ENCODE data around the gene CRYGS.
"Not testable (repeated sequence)": the region's sequence is repeated elsewhere in the genome, so short reads cannot be mapped to it uniquely, and the experiment has no call there.

The CRYGS gene

DNA sequence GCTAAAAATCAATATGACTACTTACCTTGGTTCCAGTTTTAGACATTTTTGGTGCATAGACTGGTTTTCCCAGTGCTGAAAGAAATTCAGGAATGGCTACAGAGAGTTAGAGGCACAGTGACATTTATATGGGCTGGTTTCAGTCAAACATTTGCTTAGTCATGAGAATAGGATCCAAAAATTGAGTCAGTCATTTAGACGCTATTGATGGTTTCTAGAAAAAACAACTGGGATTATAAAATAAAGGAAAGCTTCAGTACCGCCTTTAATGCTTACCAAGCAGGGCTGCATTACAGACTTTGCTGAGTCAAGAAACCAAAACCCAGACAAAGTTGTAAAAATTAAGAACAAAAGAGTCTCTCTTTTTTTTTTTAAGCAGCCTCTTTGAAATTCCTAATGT is at the start of gene CRYGS:
TSS of gene CRYGS (minus strand) at position 100 of the 400 bp plus-strand sequence. CDS start at position 46, 54 bp downstream.
- DNase-seq: no peak

DNA sequence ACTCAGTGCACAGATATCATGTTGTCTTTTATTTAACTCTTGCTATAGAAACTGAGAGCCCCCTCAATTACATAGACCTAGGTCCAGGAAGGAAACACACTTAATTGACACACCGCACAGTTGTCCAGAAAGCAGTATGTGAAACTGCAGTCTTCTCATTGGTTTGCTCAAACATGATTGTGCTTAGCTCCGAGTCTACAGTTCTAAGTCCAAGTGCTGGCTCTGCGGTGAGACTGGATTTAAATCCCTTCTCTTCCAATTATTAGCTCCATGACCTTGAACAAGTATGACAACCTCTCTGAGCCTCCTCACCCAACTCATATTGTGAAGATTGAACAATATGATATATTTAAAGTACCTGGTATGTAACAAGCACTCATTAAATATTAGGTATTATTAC is 49.7 kb upstream of the CRYGS start:
- DNase-seq: no peak

GRCh38 chr3:186592682-186593081 is 48.5 kb upstream of the CRYGS start:
- no peak for DNase-seq

DNA sequence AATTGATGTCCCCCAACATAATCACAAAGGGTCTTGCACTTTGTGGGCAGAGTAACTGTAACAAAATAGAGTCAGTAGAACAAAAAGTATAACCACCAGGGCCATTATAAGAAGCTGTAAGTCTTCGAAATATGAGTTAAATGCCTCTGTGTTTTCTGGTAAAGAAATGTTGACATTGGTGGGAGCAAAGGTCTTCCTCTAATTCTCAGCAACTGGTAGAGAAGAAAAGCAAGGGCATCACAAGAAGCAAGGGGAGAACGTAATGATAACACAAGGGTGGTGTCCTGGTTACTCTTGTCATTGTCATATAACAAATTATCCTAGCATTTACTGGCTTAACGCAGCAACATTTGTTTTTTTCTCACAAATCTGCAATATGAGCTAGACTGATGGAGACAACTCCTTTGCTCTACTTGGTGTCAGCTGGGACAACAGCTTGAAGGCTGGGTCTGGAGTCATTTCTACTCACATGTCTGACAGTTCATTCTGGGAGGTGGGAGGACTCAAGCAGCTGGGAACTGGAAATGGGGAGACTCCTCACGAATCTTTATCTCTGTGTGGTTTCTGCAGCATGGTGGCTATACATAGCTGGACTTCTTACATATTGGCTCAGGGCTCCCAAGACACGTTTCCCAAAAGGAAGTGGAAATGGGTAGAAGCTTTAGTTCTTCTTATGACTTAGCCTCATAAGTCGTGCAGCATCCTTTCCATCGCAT is 46.6 kb upstream of the CRYGS start:
- no peak for DNase-seq

DNA sequence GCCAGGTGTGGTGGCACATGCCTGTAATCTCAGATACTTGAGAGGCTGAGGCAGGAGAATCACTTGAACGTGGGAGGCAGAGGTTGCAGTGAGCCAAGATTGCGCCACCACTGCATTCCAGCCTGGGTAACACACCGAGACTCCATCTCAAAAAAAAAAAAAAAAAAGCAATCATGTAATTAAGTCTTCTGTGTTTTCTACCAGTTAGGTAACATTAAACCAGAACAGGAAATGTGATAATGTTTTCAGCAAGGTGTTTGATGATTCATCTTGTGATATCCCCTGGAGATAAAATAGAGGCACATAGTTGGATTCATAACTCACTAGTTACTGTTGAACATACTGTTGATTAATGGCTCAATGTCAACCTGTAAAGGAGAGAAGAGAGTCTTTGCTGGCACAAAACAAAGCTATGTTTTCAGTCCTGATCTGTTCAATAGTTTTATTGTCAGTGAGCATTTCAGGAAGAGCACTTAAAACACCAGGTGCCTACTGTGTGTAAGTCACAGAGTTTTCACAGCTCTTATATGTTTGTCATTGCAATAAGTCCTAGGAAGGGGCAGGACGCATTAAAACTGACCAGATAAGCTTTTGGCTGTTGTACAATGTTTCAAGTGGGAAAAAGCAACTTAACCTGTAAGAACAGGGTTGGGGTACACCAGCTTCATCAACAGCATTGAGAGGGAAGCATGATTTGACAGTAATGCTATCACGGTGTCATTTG is 45.8 kb upstream of the CRYGS start:
- no peak for DNase-seq

- DNase-seq: no peak
These were observed 44.9 kb upstream of the CRYGS start for GRCh38 chr3:186589121-186589520.

DNA sequence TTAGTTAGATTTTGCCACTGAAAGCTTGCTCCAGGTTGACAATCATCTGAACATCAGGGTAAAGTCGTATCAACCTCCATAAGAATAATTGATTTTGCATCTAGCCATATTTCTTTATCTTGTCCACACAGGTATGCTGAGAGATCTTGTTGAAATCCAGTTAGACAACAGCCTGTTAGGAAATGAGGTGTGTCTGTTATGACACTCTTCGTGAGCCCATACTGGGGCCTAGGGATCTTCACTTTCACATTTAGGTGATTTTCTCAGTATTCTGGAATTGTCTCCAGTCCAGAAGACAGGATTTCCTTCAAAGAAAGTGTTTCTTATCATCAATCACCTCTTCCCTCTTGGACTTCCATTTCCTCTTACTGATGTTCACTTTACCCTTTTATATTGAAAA is 44.5 kb upstream of the CRYGS start:
- DNase-seq: no peak

- no peak for DNase-seq
These were observed 43.0 kb upstream of the CRYGS start for GRCh38 chr3:186587183-186587582.

DNA sequence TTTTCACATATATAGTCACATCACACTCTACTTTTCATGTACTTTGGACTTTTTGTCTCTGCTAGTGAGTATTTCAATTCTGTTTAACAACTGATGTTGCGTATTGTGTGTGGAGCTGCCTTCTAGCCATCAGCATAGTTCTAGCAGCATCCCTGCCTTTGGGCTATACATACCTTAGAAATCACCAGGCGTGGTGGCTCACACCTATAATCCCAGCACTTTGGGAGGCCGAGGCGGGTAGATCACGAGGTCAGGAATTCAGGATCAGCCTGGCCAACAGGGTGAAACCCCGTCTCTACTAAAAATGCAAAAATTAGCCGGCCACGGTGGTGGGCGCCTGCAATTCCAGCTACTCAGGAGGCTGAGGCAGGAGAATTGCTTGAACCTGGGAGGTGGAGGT is 42.1 kb upstream of the CRYGS start:
- DNase-seq: not testable (repeated sequence)

DNA sequence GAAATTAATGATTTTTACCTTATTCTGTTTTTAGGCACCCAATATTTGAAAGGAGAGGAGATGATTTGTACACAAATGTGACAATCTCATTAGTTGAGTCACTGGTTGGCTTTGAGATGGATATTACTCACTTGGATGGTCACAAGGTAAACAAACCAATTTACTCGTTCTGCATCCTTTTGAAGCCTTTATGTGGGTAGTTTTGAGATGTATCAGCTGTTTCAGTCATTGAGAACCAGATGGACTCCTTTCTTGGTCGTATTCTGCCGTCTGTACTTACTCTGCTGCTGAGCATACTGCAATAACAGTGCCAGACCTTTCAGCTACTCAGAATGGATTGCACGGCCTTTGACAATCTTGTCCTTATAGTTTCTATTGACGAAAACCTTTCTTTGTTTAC is 39.7 kb upstream of the CRYGS start:
- DNase-seq: no peak

- no peak for DNase-seq
These were observed 38.4 kb upstream of the CRYGS start for GRCh38 chr3:186582541-186582940.

- no peak for DNase-seq
These were observed 36.6 kb upstream of the CRYGS start for GRCh38 chr3:186580785-186581184.

- DNase-seq: no peak
These were observed 33.3 kb upstream of the CRYGS start for GRCh38 chr3:186577521-186577920.

DNA sequence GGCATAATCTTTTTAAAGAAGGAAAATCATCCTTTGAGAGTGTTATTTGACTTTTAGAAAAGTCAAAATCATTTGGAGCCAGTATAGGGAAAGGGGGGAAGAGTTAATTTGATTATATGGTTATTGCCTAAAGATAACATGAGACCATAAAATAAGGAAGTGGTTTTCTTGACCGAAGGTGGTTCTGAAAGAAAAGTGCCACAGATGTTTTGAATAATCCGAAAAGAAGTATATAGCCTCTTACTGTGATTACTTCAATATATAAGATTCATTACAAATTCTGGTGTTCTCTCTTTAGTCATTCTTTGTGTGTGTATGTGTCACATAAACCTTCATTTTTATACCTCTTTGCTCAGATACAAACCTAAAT is 27.4 kb upstream of the CRYGS start:
- DNase-seq: no peak

- DNase-seq: no peak
These were observed 26.9 kb upstream of the CRYGS start for GRCh38 chr3:186570941-186571643.

DNA sequence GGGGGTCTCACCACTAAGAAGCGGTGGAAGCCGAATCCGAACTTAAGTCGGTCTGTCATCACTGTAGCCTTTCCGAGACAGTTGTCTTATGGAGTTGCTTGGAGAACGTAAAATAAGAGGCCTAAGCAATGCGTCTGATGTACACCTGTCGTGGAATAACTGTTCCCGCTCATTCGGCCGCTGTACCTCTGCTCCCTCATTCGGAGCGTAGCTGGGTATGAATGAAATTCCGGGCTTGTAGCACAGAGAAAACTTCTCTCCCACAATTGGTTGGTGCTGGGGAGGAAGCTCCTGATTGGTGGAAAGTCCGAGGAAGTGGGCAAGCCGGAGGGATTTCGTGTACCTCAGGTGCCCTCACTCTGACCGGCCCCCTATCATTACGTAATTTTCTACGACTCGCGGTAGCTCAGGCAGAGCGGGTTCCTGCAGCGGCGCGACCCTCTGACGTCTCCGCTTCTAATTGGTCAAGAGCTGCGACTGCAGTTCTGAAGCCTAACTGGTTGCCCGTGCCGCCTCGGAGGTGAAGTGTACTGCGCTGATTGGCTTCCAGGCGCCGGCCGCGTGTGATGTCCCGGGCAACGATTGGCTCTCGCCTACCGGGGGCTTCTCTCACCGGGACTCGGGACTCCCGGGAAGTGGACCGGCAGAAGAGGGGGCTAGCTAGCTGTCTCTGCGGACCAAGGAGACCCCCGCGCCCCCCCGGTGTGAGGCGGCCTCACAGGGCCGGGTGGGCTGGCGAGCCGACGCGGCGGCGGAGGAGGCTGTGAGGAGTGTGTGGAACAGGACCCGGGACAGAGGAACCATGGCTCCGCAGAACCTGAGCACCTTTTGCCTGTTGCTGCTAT is 26.1 kb upstream of the CRYGS start, which contains the start of gene DNAJB11:
TSS of gene DNAJB11 (plus strand) at position 625 of the 845 bp plus-strand sequence. CDS start at position 803, 178 bp downstream.
- peak; percentile 99 for DNase-seq

- no peak for DNase-seq
These were observed 25.6 kb upstream of the CRYGS start for GRCh38 chr3:186569779-186570095.

- DNase-seq: not testable (repeated sequence)
These were observed 25.2 kb upstream of the CRYGS start for GRCh38 chr3:186569361-186569760.

DNA sequence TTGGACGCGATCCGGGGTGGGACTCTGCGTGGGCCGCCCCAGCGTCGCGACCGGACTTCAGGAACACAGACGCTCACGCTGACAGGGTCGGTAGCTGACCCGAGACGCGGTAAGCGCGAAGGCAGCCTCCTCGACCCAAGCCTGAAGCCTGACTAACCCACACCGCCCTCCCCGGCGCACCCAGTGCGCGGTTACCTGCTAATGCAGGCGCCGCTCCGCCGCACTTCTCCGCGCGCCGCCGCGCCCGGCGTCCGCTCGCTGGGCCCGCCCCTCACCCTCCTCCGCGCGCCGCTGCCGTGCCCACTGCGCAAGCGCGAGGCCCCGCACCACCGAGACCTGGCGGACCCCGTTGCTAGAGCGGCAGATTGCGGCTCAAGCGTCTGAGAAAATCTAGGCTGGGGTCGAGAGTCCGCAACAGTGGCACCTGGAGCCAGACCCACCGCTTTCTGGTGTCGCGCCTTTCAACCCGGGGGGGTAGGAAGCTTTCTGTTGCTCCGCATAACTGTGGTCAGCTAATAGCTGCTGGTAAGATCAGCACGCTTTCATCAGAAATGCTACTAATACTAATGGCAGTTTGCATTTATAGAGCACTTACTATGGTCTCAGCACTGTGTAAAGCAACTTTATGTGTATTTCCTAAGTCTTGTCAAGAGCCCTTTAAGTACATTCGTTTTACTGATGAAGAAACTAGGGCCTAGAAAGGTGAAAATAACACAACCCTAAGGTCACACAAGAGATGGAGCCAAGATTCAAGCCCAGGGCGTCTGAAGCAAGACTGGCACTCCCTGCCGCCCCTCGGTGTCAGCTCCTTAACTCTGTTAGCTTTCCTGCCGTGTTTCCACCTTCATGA is 23.1 kb upstream of the CRYGS start, which contains the start of gene TBCCD1:
TSS of gene TBCCD1 (minus strand) at position 268 of the 850 bp plus-strand sequence. CDS start 3,010 bp downstream, outside the sequence.
- DNase-seq: peak; percentile 85

DNA sequence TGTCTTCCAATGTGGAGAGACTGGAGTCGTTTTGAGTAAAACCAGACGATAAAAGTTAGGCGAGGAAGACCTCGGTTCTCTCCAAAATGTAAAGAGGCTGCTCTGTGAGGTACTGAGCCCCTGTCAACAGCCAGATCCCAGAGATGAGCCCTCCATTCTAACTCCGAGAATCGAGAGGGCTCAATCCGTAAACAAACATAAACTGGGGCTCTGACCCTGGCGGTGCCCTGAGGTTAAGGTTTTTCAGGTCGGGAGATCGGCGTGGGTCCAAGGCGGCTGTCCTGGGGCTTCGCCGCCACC is 22.5 kb upstream of the CRYGS start:
- peak; percentile 45 for DNase-seq

DNA sequence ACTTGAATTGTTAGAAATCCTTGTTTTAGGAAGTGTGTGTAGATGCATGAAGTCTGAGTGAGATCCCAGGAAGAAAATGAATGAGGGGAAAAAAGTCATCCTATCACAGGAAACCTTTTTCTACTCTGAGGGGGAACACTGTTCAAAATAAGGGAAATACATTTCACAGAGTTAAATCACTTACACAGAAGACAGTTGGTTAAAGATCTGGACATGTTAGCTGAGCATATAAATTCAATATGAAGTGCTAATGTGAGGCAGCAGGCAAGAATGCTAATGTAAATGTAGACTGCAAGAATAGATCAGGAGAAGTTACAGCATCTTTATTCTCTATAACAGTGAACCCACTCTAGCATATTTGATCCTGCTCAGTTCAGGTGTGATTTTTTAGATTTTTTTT is 20.4 kb upstream of the CRYGS start:
- no peak for DNase-seq

DNA sequence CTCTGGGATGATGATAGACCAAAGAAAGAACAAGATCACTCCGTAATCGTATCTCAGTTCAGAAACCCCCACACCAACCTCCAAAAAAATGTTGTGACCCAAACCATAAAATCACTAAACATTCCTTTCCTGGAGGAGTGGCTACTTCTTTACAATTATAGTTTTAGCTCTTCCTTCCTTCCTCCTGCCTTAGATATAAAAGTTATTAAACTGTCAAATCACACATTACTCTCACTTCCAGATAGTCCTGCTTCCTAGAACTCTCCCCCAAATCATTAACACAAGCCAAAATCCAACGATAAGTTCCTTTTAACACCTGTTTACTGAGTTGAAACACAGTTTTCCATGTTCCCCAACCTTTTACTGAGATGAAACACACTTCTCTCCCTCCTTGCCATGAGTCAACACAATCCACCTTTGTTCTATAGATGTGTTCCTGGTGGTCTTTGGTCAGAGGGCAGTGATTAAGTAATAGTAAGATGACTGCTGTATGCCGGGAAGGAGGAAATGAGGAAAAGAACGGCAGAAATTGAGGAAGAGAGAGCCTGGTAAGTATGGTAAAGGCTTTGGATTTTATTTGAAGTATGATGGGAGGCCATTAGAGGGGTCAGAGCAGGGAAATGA is 8.3 kb upstream of the CRYGS start:
- DNase-seq: no peak

All from NCI-H526 treated with DMSO at 0.1 percent for 48 hours (cell line).